CD4-positive, alpha-beta memory T cell (primary cell): ENCODE measurements around the gene SLC22A23. TPM values are rescaled to one million over a fixed set of nuclear protein-coding genes. Genes with fewer than 3 reads are reported as not detected.

Experiments
- CTCF ChIA-PET: fragments of 350-600 bp; sonication (Branson Sonifier 250); formaldehyde crosslinking; loops from one replicate; lab custom pipeline; 2021; ENCODE audit warnings: inconsistent platforms; ENCODE audit not compliant: partially characterized antibody; lab: Charles Lee
- POLR2A ChIA-PET: fragments of 350-600 bp; sonication (Branson Sonifier 250); formaldehyde crosslinking; loops from one replicate; lab custom pipeline; 2021; ENCODE audit not compliant: partially characterized antibody; lab: Charles Lee
- DNase-seq, 5 donors: peaks; one replicate each; pipeline versions ENCODE4 v3.0.0 to v3.0.0-alpha.2; 2020 to 2022; ENCODE audit warnings: mixed read lengths in 1 of 5
- H3K27ac ChIP-seq: one replicate; pipeline ENCODE4 v1.7.0; 2013; ENCODE audit warnings: low read depth, low read length
- H3K27me3 ChIP-seq: 2 replicates; pipeline ENCODE4 v1.7.0; 2013; ENCODE audit warnings: mild to moderate bottlenecking, low read length, moderate library complexity; ENCODE audit not compliant: insufficient read depth
- H3K36me3 ChIP-seq: 2 replicates; pipeline ENCODE4 v1.7.0; 2013; ENCODE audit warnings: mild to moderate bottlenecking, low read length, moderate library complexity; ENCODE audit not compliant: insufficient read depth
- H3K4me1 ChIP-seq: 2 replicates; pipeline ENCODE4 v1.7.0; 2013; ENCODE audit warnings: mild to moderate bottlenecking, low read length, moderate library complexity; ENCODE audit not compliant: insufficient read depth
- H3K4me3 ChIP-seq, 2 donors: one replicate each; pipeline ENCODE4 v1.7.0; 2013; ENCODE audit warnings: low read length in 2 of 2, mild to moderate bottlenecking in 1 of 2
- H3K9me3 ChIP-seq, 2 donors: one replicate each; pipeline ENCODE4 v1.7.0; 2013; ENCODE audit warnings: low read length in 2 of 2, control low read depth in 1 of 2; ENCODE audit not compliant: control insufficient read depth in 1 of 2
- H3K27ac Mint-ChIP-seq, 7 donors: one replicate each; pipeline ENCODE4 v1.8.0; 2020 to 2021; ENCODE audit warnings: mixed read lengths in 7 of 7, mild to moderate bottlenecking in 6 of 7, inconsistent platforms in 3 of 7, moderate library complexity in 3 of 7
- H3K27me3 Mint-ChIP-seq, 2 donors: one replicate each; pipeline ENCODE4 v1.8.0; 2020 to 2021; ENCODE audit warnings: mixed read lengths in 2 of 2
- H3K36me3 Mint-ChIP-seq, 2 donors: one replicate each; pipeline ENCODE4 v1.8.0; 2020 to 2021; ENCODE audit warnings: mixed read lengths in 2 of 2, inconsistent platforms in 1 of 2, mild to moderate bottlenecking in 1 of 2
- H3K4me1 Mint-ChIP-seq, 4 donors: one replicate each; pipeline ENCODE4 v1.8.0; 2020 to 2021; ENCODE audit warnings: mixed read lengths in 4 of 4, mild to moderate bottlenecking in 1 of 4
- H3K4me3 Mint-ChIP-seq, 8 donors: one replicate each; pipeline ENCODE4 v1.8.0; 2020 to 2021; ENCODE audit warnings: mixed read lengths in 8 of 8, mild to moderate bottlenecking in 7 of 8, moderate library complexity in 6 of 8, inconsistent platforms in 3 of 8
- H3K9me3 Mint-ChIP-seq, 8 donors: one replicate each; pipeline ENCODE4 v1.8.0; 2020 to 2021; ENCODE audit warnings: mixed read lengths in 8 of 8, mild to moderate bottlenecking in 5 of 8, inconsistent platforms in 3 of 8, moderate library complexity in 1 of 8
- intact Hi-C: fragments of 100-400 bp; cut with micrococcal nuclease; formaldehyde crosslinking; loops from one replicate; pipeline ENCODE4 v1.15.1; 2023
- polyA plus RNA-seq, 2 donors: library from polyadenylated mRNA; unstranded; fragments of 300-500 nt; fragmentation: Illumina TruSeq; gene quantifications; one replicate each; pipeline ENCODE4 v1.2.3, GENCODE V29; 2021
- total RNA-seq, 2 experiments: library from RNA; stranded (reverse); gene quantifications; one replicate each; pipeline ENCODE4 v1.2.3, GENCODE V29; 2021

SLC22A23 gene
- total and polyA plus RNA-seq, 4 experiments from 2014 or later = 0.32 to 12.5 (median 5.7) TPM

DNA sequence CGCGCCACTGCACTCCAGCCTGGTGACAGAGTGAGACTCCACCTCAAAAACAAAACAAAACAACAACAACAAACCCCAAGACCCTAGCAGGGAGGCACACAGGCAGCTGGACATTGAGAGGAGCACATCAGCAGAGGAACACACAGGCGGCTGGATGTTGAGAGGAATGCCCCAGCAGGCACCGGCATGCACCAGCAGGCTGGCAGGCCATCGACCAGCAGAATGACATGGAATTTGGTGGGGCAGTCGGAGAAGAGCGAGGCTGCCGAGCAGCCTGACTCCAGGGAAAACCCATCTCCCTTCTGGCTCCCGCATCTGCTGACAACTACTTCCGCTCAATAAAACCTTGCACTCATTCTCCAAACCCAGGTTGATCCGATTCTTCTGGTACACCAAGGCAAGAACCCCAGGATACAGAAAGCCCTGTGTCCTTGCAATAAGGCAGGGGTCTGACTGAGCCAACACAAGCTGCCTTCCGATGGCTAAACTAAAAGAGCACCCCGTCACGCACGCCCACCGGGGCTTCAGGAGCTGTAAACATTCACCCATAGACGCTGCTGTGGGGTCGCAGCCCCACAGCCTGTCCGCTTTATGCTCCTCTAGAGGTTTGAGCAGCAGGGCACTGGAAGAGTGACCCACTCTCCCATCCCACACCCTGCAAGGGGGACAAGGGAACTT lies 60.2 kb downstream of the SLC22A23 start:
- peaks cover 0 to 7% of the 10 kb centered on the region in 2 donors for H3K36me3 Mint-ChIP-seq
- no peak overlapping the region for H3K4me3 Mint-ChIP-seq
- Histone ChIP-seq H3K9me3 (no peaks in the 10 kb centered on the region), H3K4me3 (no peak overlapping the region), H3K27ac (no peak overlapping the region), H3K36me3 (no peaks in the 10 kb centered on the region), H3K4me1 (no peaks in the 10 kb centered on the region), H3K27me3 (no peaks in the 10 kb centered on the region)
- ChIA-PET POLR2A (no interaction called here), CTCF (interaction anchor here (0.9 to 1.6 kb wide), 2 partner anchors 14 to 35 kb away, joined by 3 to 6 read pairs; no protein-coding TSS in a partner anchor)
- H3K27ac Mint-ChIP-seq = no peak overlapping the region
- no peaks in the 10 kb centered on the region for H3K4me1 Mint-ChIP-seq
- DNase-seq = no peak
- H3K27me3 Mint-ChIP-seq = no peaks in the 10 kb centered on the region
- H3K9me3 Mint-ChIP-seq = no peaks in the 10 kb centered on the region
- intact Hi-C loops = no loop called here

- Histone ChIP-seq H3K9me3 (no peaks in the 10 kb centered on the region), H3K4me3 (no peak overlapping the region), H3K4me1 (no peaks in the 10 kb centered on the region), H3K27ac (no peak overlapping the region), H3K27me3 (no peaks in the 10 kb centered on the region), H3K36me3 (no peaks in the 10 kb centered on the region)
- POLR2A ChIA-PET = no interaction called here
- CTCF ChIA-PET = no interaction called here
- Mint-ChIP-seq H3K27ac (no peak overlapping the region), H3K27me3 (no peaks in the 10 kb centered on the region), H3K36me3 (peaks cover 0 to 6% of the 10 kb centered on the region in 2 donors), H3K4me1 (no peaks in the 10 kb centered on the region), H3K4me3 (no peak overlapping the region), H3K9me3 (no peaks in the 10 kb centered on the region)
- intact Hi-C loops = no loop called here
- DNase-seq = no peak
Measured at GRCh38 chr6:3394671-3395070, 62.2 kb downstream of the SLC22A23 start.

- no peak overlapping the region for H3K4me3 Mint-ChIP-seq
- H3K27me3 Mint-ChIP-seq = no peaks in the 10 kb centered on the region
- H3K36me3 Mint-ChIP-seq = no peaks in the 10 kb centered on the region
- Histone ChIP-seq H3K36me3 (no peaks in the 10 kb centered on the region), H3K4me3 (no peak overlapping the region), H3K27me3 (no peaks in the 10 kb centered on the region), H3K9me3 (no peaks in the 10 kb centered on the region), H3K4me1 (no peaks in the 10 kb centered on the region), H3K27ac (no peak overlapping the region)
- ChIA-PET CTCF (interaction anchor here (2.0 kb wide), 1 partner anchor 17 kb away, joined by 6 read pairs; no protein-coding TSS in a partner anchor), POLR2A (no interaction called here)
- DNase-seq = no peak
- no peaks in the 10 kb centered on the region for H3K4me1 Mint-ChIP-seq
- H3K9me3 Mint-ChIP-seq = no peaks in the 10 kb centered on the region
- no peak overlapping the region for H3K27ac Mint-ChIP-seq
- intact Hi-C loops = no loop called here
Measured at GRCh38 chr6:3393836-3394202, 63.0 kb downstream of the SLC22A23 start.

DNA sequence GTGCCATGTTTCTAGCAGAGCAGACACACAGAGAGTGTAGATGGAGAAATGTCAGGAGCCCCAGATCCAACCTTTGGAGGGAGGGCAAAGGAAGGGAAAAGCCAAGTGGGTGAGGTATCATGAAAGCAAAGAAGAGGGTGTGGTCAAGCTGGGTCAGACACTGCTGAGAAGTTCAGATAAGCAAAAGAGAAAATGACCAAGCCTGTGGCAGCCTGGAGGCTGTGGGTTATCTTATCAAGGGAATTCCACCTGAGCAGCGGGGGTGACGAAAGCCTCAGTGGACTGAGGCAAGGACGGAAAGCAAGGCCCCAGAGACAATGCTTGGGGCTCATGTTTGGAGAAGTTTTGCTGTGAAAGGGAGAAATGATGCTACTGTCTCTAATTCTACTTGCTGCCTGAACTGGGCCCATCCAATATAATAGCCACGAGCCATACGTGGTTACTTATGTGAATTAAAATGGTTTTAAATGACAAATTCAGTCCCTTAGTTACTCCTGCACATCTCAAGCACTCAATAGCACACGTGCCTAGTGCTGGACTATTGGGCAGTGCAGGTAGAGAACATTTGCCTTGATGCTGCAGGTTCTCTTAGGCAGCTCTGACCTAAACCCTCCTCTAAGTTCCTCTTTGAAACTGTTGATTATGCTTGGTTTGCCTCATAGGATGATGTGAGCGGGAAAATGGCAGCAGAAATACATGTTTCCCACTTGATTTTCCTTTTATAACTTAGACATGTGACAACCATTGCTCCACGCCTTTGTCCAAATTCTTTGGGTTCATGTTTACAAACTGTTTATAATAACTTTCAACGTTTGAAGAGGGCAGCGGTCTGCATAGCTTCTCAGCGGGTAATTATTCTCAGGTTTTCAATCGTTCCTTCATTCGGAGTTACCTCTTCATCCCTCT lies 63.7 kb downstream of the SLC22A23 start:
- no peaks in the 10 kb centered on the region for H3K9me3 ChIP-seq
- DNase-seq = no peak
- no peak overlapping the region for H3K27ac ChIP-seq
- CTCF ChIA-PET = interaction anchor here (2.0 kb wide), 1 partner anchor 18 kb away, joined by 6 read pairs; no protein-coding TSS in a partner anchor
- no peaks in the 10 kb centered on the region for H3K9me3 Mint-ChIP-seq
- POLR2A ChIA-PET = no interaction called here
- H3K36me3 ChIP-seq = no peaks in the 10 kb centered on the region
- H3K4me1 Mint-ChIP-seq = no peaks in the 10 kb centered on the region
- H3K27me3 Mint-ChIP-seq = no peaks in the 10 kb centered on the region
- no peaks in the 10 kb centered on the region for H3K4me1 ChIP-seq
- H3K27me3 ChIP-seq = no peaks in the 10 kb centered on the region
- H3K27ac Mint-ChIP-seq = no peak overlapping the region
- intact Hi-C loops = no loop called here
- no peak overlapping the region for H3K4me3 Mint-ChIP-seq
- peaks cover 0 to under 1% of the 10 kb centered on the region in 2 donors for H3K36me3 Mint-ChIP-seq
- no peak overlapping the region for H3K4me3 ChIP-seq

DNA sequence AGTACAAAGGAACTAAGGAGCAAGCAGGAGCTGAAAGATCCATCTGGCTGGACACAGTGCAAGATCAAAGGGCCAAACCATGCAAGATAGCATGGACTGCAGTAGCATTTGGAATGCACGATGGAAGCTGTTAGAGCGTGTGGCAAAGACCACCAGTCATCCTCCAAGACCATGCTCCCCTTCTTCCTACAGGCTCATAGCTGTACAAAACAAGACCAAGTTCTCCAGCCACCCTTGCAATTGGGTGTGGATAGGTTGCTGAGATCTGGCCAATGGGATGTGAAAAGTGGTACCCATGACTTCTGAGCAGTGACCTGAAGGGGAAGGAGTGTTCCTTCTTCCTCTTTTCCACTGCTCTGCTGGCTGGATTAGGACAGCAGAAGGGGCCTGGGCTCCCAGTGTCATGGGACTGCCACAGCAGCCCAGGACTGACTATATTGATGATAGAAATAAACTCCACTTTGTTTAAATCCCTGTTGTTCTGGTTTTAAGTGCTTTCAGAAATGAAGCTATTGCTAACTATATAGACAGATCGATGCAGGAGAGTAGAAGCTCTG lies 64.9 kb downstream of the SLC22A23 start:
- H3K36me3 Mint-ChIP-seq = peaks cover 0 to 6% of the 10 kb centered on the region in 2 donors
- DNase-seq = no peak
- H3K27ac Mint-ChIP-seq = no peak overlapping the region
- Histone ChIP-seq H3K9me3 (no peaks in the 10 kb centered on the region), H3K27ac (no peak overlapping the region), H3K4me3 (no peak overlapping the region), H3K36me3 (no peaks in the 10 kb centered on the region), H3K4me1 (no peaks in the 10 kb centered on the region), H3K27me3 (no peaks in the 10 kb centered on the region)
- H3K4me3 Mint-ChIP-seq = no peak overlapping the region
- no peaks in the 10 kb centered on the region for H3K27me3 Mint-ChIP-seq
- no peaks in the 10 kb centered on the region for H3K9me3 Mint-ChIP-seq
- POLR2A ChIA-PET = no interaction called here
- no peaks in the 10 kb centered on the region for H3K4me1 Mint-ChIP-seq
- CTCF ChIA-PET = interaction anchor here (0.6 to 2.0 kb wide), 2 partner anchors 13 to 19 kb away, joined by 3 to 6 read pairs; no protein-coding TSS in a partner anchor
- intact Hi-C loops = no loop called here

DNA sequence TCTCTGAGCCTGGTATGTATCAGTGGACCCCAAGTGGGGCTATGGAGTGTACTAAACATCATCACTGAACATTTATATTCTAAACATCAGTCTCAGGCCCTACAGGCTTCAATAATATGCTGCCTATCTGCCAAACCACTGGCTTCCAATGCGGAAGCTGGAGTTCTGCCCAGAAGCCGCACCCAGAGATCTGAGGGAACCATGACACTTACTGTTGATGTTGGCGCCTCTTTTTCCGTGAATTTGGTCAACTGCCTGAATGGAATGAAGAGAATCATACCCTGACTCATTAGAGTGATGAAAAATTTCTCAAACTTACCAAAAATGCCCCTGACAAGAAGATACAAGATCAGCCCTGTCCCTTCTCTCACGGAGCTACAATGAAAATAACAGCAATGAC lies 66.2 kb downstream of the SLC22A23 start:
- POLR2A ChIA-PET = no interaction called here
- no peak overlapping the region for H3K27ac Mint-ChIP-seq
- H3K36me3 ChIP-seq = no peaks in the 10 kb centered on the region

More for the DNA sequence above, 66.2 kb downstream of the SLC22A23 start:
- H3K27me3 ChIP-seq = no peaks in the 10 kb centered on the region
- no peaks in the 10 kb centered on the region for H3K27me3 Mint-ChIP-seq
- no peaks in the 10 kb centered on the region for H3K9me3 ChIP-seq
- CTCF ChIA-PET = no interaction called here
- no peak overlapping the region for H3K4me3 ChIP-seq
- H3K27ac ChIP-seq = no peak overlapping the region
- H3K9me3 Mint-ChIP-seq = no peaks in the 10 kb centered on the region
- no peak overlapping the region for H3K4me3 Mint-ChIP-seq
- no peaks in the 10 kb centered on the region for H3K4me1 Mint-ChIP-seq
- intact Hi-C loops = no loop called here
- peaks cover 0 to 6% of the 10 kb centered on the region in 2 donors for H3K36me3 Mint-ChIP-seq
- H3K4me1 ChIP-seq = no peaks in the 10 kb centered on the region
- no peak for DNase-seq
